ENCODE results near the gene NTM.

DNA sequence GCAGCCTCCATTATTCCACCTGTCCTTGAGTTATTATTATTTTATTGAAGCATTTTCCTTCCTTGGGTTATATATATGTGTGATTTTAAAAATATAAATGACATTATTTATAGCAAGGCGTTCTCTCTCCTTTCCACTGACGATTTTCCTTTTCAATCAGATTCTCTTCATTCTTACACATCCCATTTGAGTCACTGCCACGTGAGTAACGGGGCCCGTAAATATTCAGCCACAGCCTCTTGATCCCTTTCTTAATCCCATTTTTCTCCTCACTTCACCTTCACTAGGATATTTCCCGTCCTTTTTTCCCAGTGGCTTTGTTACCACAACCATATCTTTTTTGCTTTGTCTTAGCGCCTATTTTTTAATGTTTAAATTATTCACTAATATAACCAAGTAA is 396.2 kb downstream of the NTM start:
- TF ChIP-seq, protein P1, sequence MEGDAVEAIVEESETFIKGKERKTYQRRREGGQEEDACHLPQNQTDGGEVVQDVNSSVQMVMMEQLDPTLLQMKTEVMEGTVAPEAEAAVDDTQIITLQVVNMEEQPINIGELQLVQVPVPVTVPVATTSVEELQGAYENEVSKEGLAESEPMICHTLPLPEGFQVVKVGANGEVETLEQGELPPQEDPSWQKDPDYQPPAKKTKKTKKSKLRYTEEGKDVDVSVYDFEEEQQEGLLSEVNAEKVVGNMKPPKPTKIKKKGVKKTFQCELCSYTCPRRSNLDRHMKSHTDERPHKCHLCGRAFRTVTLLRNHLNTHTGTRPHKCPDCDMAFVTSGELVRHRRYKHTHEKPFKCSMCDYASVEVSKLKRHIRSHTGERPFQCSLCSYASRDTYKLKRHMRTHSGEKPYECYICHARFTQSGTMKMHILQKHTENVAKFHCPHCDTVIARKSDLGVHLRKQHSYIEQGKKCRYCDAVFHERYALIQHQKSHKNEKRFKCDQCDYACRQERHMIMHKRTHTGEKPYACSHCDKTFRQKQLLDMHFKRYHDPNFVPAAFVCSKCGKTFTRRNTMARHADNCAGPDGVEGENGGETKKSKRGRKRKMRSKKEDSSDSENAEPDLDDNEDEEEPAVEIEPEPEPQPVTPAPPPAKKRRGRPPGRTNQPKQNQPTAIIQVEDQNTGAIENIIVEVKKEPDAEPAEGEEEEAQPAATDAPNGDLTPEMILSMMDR (optimal IDR thresholded peaks at IDR 0.05 in 1 of 3, IDR thresholded peaks at IDR 0.05 in 1 of 3, conservative IDR thresholded peaks at IDR 0.05 in 1 of 3; ENCODE audit: extremely low read depth in 1 of 3, insufficient read depth in 2 of 3, low read length in 3 of 3), result no peak
- TF ChIP-seq EZH2 (IDR thresholded peaks at IDR 0.05; ENCODE audit: low read length), result no peak
